NCI-H69 (cell line): ENCODE results near the gene IPO8.
"Not testable (repeated sequence)": the region's sequence is repeated elsewhere in the genome, so short reads cannot be mapped to it uniquely, and the experiment has no call there.

Source experiments
- DNase-seq: peaks from one replicate; lab custom pipeline; 2025; lab: John Stamatoyannopoulos, UW

IPO8 gene

DNA sequence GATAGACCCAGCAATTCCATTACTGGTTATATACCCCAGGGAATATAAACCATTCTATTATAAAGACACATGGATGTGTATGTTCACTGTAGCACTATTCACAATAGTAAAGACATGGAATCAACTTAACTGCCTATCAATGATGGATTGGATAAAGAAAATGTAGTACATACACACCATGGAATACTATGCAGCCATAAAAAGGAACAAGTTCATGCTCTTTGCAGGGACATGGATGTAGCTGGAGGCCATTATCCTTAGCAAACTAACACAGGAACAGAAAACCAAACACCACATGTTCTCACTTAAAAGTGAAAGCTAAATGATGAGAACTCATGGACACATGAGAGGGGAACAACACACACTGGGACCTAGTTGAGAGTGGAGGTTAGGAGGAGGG, 85.8 kb downstream of the IPO8 start:
- not testable (repeated sequence) for DNase-seq

DNA sequence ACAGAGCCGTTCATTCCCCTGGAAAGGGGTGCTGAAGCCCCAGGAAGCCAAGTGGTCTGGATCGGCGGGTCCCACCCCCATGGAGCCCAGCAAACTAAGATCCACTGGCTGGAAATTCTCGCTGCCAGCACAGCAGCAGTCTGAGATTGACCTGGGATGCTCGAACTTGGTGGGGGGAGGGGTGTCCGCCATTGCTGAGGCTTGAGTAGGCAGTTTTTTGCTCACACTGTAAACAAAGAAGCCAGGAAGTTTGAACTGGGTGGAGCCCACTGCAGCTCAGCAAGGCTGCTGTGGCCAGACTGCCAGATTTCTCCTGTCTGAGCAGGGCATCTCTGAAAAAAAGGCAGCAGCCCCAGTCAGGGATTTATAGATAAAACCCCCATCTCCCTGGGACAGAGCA, 91.4 kb downstream of the IPO8 start:
- DNase-seq = peak; percentile 92

DNA sequence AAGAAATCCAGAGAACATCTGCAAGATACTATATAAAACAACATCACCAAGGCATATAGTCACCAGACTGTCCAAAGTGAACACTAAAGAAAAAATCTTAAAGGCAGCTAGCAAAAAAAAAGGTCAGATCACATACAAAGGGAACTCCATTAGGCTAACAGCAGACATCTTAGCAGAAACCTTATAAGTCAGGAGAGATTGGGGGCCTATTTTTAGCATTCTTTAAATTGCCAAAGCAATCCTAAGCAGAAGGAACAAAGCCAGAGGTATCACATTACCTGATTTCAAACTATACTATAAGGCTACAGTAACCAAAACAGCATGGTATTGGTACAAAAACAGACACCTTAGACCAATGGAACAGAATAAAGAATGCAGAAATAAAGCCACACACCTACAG, 92.5 kb downstream of the IPO8 start:
- no peak for DNase-seq

DNA sequence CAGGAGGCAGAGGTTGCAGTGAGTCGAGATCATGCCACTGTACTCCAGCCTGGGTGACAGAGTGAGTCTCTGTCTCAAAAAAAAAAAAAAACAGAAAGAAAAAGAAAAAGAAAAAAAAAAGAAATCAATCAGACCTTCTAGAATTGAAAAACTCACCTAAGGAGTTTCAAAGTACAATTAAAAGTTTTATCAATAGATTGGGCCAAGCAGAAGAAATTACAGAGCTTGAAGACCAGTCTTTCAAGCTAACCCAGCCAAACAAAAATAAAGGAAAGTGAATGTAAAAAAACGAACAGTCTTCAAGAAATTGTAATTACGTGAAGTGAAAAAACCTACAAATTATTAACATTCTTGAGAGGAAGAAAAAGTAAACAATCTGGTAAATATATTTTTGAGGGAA, 93.0 kb downstream of the IPO8 start:
- no peak for DNase-seq

DNA sequence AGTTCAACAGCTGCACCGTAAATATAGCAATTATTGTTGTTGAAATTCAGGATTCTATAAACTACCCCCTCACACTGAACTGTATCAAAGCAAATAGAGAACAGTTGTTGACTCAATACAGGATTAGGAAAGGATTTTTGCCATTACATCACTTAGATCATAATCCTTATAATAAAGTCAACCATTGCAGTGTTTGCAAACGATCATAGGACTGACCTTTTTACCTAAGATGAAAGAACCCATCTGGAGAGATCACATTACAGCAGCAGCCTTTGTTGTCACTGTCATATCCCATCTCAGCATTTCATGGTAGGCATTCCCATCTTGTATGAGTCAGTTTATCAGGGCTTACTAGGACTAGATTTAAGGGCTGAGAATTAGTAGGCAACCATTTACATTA, 96.1 kb downstream of the IPO8 start:
- DNase-seq = peak; percentile 100

DNA sequence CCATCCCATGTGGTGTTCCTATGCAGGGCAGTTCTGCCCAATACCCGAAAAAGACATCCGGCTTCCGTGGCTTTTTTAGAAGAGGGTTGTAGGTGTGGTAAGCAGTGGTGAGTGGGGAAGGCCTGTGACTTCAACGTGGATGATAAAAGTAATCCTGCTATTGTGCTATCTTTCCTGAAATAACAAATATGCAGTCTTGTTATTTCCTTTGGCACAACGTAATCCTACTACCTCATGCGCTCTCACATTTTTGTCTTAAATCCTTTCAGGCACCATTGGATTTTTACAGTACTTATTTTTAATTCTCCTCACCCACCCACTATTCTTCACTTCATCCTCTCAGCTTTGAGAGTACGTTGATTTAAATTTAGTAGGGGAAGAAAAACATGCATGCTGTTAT, 96.8 kb downstream of the IPO8 start:
- peak; percentile 82 for DNase-seq

DNA sequence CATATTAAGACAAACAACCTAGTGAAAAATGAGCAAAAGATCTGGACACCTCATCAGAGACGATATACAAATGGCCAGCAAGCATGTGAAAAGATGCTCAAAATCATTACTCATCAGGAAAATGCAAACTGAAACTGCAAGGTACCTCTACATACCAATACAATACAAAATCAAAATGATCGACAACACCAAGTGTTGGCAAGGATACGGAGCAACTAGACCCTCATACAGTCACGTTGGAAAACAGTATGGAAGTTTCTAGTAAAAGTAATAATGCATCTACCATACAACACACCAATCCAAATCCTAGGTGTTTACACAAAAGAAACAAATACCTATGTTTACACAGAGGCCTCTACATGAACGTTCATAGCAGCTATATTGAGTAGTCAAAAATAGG, 99.9 kb downstream of the IPO8 start:
- DNase-seq = no peak

DNA sequence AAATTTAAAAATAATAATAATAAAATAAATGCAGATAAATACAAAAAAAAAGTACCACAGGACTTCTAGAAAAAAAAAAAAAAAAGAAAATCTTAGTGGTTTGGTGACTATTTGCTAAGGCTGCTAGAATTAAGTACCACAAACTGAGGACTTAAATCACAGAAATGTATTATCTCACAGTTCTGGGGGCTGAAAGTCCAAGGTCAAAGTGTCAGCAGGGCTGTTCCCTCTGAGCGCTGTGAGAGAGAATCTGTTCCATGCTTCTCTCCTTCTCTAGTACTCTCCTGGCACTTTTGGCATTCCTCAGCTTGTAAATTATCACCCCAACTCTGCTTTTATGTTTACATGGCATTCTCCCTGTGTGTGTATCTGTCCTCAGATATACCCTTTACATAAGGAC, 101.2 kb downstream of the IPO8 start:
- DNase-seq = no peak

DNA sequence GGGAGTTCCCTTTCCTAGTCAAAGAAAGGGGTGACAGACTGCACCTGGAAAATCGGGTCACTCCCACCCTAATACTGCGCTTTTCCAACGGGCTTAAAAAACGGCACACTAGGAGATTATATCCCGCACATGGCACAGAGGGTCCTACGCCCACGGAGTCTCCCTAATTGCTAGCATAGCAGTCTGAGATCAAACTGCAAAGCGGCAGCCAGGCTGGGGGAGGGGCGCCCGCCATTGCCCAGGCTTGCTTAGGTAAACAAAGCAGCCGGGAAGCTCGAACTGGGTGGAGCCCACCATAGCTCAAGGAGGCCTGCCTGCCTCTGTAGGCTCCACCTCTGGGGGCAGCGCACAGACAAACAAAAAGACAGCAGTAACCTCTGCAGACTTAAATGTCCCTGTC, 107.1 kb downstream of the IPO8 start:
- DNase-seq = peak; percentile 67

DNA sequence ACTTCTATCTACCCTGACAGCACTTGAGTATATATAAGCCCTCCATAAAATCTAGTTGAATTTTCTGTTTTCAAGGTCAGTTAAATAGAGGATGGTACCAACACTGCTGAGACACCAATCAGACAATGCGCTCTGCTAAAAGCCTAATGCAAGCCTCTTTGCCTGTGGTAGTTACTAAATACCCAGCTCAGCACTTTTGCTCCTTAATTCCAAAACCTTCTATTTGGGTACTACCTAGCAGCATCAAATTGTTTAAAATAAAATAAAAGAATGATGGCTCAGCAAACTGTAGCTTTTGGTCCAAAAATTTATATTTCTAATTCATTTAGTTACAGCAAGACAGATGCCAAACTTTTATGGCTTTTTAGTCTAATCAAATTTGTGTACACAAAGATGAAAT, 107.9 kb downstream of the IPO8 start:
- DNase-seq = no peak

DNA sequence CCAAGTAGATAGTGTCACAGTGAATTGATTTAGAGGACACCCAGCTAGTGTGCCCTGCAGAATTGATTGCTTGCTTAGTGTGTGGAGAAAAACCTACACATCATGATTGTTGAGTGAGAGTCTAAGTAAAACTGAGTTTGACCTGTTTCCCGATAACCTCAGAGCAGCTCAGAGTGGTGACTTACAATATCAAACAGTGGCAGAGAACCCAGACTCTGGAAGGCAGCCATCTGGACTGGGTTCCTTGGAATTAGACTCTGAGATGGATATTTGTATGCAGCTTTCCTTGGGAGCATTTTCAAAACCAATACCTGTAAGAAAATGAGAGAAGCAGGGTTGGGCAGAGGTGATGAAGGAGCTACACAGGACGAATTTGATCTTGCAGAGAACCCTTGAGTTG, 109.8 kb downstream of the IPO8 start:
- DNase-seq = no peak

DNA sequence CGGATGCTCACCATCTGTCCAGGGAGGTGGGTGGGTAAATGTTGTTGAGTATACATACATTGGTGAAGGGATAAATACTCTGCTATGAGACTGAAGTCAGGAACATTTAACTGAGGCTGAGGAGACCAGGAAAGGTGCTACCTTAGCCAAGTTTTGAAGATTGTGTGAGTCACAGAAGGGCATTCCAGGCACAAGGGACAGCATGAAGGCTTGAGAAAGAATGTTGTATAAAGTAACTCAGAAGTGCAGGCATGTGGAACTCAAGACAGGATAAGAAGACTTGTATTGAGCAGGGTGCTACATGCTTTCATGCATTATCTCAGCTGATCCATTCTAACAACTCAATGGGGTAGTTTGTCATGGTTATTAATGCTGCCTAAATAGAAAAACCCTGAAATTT, 112.7 kb downstream of the IPO8 start:
- no peak for DNase-seq

DNA sequence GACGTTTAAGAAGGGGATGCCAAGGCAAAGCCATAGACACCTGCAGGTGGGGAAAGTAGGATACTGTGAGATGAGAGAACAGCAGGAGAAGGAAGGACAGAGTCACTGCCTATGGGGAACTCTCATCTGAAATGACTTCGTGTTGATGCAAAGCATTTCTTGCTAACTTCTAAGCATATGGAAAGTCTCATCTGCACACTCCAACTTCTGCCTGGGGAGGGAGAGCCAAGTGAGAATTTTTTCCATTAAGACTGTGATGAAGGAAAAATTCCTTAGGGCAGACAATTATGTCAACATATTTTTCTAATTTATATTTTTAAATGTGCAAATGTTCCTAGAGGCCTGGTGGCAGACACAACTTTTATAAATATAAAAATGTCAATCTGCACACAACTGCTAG, 115.3 kb downstream of the IPO8 start:
- DNase-seq = no peak
